Activated naive CD8-positive, alpha-beta T cell treated with anti-CD3 and anti-CD28 coated beads, Interleukin-2, amount 50 U/mL, for 24 hours (primary cell): ENCODE measurements around the gene DPP9.

Source experiments
- ATAC-seq: fragments of 150-1000 bp; cut with Tn5 transposase; one replicate; pipeline ENCODE4 v1.10.0; 2021
- DNase-seq: peaks from one replicate; pipeline ENCODE4 v3.0.0; 2021
- H3K27ac Mint-ChIP-seq: one replicate; pipeline ENCODE4 v1.8.0; 2021; ENCODE audit warnings: mild to moderate bottlenecking, mixed read lengths
- H3K27me3 Mint-ChIP-seq: one replicate; pipeline ENCODE4 v1.8.0; 2021; ENCODE audit warnings: mixed read lengths
- H3K36me3 Mint-ChIP-seq: one replicate; pipeline ENCODE4 v1.8.0; 2021; ENCODE audit warnings: low read depth, mixed read lengths
- H3K4me1 Mint-ChIP-seq: one replicate; pipeline ENCODE4 v1.8.0; 2021; ENCODE audit warnings: mixed read lengths
- H3K4me3 Mint-ChIP-seq: one replicate; pipeline ENCODE4 v1.8.0; 2021; ENCODE audit warnings: mild to moderate bottlenecking, moderate library complexity, mixed read lengths
- H3K9me3 Mint-ChIP-seq: one replicate; pipeline ENCODE4 v1.8.0; 2021; ENCODE audit warnings: mixed read lengths

Gene DPP9

GRCh38 chr19:4723595-4724514 is at the start of gene DPP9:
Gene DPP9, minus strand, starts transcription at chr19:4723842. Its CDS starts 3,936 bp downstream, at chr19:4719906.
- peaks cover 8% of the 10 kb centered on the region for H3K27me3 Mint-ChIP-seq
- H3K27ac Mint-ChIP-seq, result peak within 1 kb of the TSS; percentile 94
- peak within 1 kb of the TSS; percentile 96 for H3K4me3 Mint-ChIP-seq
- peak; percentile 95 for DNase-seq
- no peaks in the 10 kb centered on the region for H3K9me3 Mint-ChIP-seq
- peaks cover 14% of the 10 kb centered on the region for H3K36me3 Mint-ChIP-seq
- peak; percentile 96 for ATAC-seq
- peaks cover 41% of the 10 kb centered on the region for H3K4me1 Mint-ChIP-seq

GRCh38 chr19:4773047-4773640 is 49.5 kb upstream of the DPP9 start:
- no peaks in the 10 kb centered on the region for H3K36me3 Mint-ChIP-seq
- H3K4me1 Mint-ChIP-seq, result peaks cover 2% of the 10 kb centered on the region
- ATAC-seq, result no peak
- DNase-seq, result no peak
- no peak overlapping the region for H3K4me3 Mint-ChIP-seq
- no peak overlapping the region for H3K27ac Mint-ChIP-seq
- no peaks in the 10 kb centered on the region for H3K9me3 Mint-ChIP-seq
- peaks cover 17% of the 10 kb centered on the region for H3K27me3 Mint-ChIP-seq

GRCh38 chr19:4772566-4772965 is 48.9 kb upstream of the DPP9 start:
- H3K27me3 Mint-ChIP-seq, result peaks cover 19% of the 10 kb centered on the region
- ATAC-seq, result no peak
- DNase-seq, result no peak
- no peaks in the 10 kb centered on the region for H3K9me3 Mint-ChIP-seq
- H3K4me1 Mint-ChIP-seq, result peaks cover 2% of the 10 kb centered on the region
- H3K36me3 Mint-ChIP-seq, result no peaks in the 10 kb centered on the region
- H3K27ac Mint-ChIP-seq, result no peak overlapping the region
- no peak overlapping the region for H3K4me3 Mint-ChIP-seq

GRCh38 chr19:4768934-4769777 is 45.5 kb upstream of the DPP9 start:
- Mint-ChIP-seq H3K9me3 (no peaks in the 10 kb centered on the region), H3K4me1 (peaks cover 2% of the 10 kb centered on the region), H3K4me3 (no peak overlapping the region), H3K27me3 (peaks cover 22% of the 10 kb centered on the region), H3K27ac (no peak overlapping the region), H3K36me3 (no peaks in the 10 kb centered on the region)
- ATAC-seq (peak; percentile 33), DNase-seq (peak; percentile 83)

GRCh38 chr19:4764393-4764660 is 40.7 kb upstream of the DPP9 start:
- no peak for DNase-seq
- Mint-ChIP-seq H3K4me3 (no peak overlapping the region), H3K4me1 (peaks cover 6% of the 10 kb centered on the region), H3K27ac (no peak overlapping the region), H3K36me3 (no peaks in the 10 kb centered on the region), H3K27me3 (peaks cover 48% of the 10 kb centered on the region), H3K9me3 (no peaks in the 10 kb centered on the region)
- ATAC-seq, result no peak

GRCh38 chr19:4763021-4763420 is 39.4 kb upstream of the DPP9 start:
- H3K27ac Mint-ChIP-seq, result no peak overlapping the region

GRCh38 chr19:4760285-4760650 is 36.6 kb upstream of the DPP9 start:
- Mint-ChIP-seq H3K27me3 (peaks cover 57% of the 10 kb centered on the region), H3K36me3 (no peaks in the 10 kb centered on the region), H3K9me3 (no peaks in the 10 kb centered on the region), H3K4me1 (peaks cover 6% of the 10 kb centered on the region), H3K4me3 (peak overlapping the region; percentile 59), H3K27ac (no peak overlapping the region)
- DNase-seq (no peak), ATAC-seq (no peak)

More at GRCh38 chr19:4763021-4763420, 39.4 kb upstream of the DPP9 start:
- peaks cover 55% of the 10 kb centered on the region for H3K27me3 Mint-ChIP-seq
- H3K4me1 Mint-ChIP-seq, result peaks cover 6% of the 10 kb centered on the region
- H3K36me3 Mint-ChIP-seq, result no peaks in the 10 kb centered on the region
- DNase-seq, result no peak
- no peaks in the 10 kb centered on the region for H3K9me3 Mint-ChIP-seq
- no peak overlapping the region for H3K4me3 Mint-ChIP-seq
- no peak for ATAC-seq

GRCh38 chr19:4759388-4760284 is 36.0 kb upstream of the DPP9 start:
- peaks cover 56% of the 10 kb centered on the region for H3K27me3 Mint-ChIP-seq
- DNase-seq (peak; percentile 72), ATAC-seq (peak; percentile 70)
- H3K36me3 Mint-ChIP-seq, result no peaks in the 10 kb centered on the region
- peaks cover 6% of the 10 kb centered on the region for H3K4me1 Mint-ChIP-seq
- H3K27ac Mint-ChIP-seq, result no peak overlapping the region
- H3K4me3 Mint-ChIP-seq, result peak overlapping the region; percentile 17
- no peaks in the 10 kb centered on the region for H3K9me3 Mint-ChIP-seq

- peaks cover 6% of the 10 kb centered on the region for H3K4me1 Mint-ChIP-seq
- no peaks in the 10 kb centered on the region for H3K9me3 Mint-ChIP-seq
- peaks cover 53% of the 10 kb centered on the region for H3K27me3 Mint-ChIP-seq
- ATAC-seq (no peak), DNase-seq (no peak)
- H3K27ac Mint-ChIP-seq, result no peak overlapping the region
- no peaks in the 10 kb centered on the region for H3K36me3 Mint-ChIP-seq
- H3K4me3 Mint-ChIP-seq, result no peak overlapping the region
Measured at GRCh38 chr19:4758659-4759058, 35.0 kb upstream of the DPP9 start.

- Mint-ChIP-seq H3K27ac (no peak overlapping the region), H3K4me3 (no peak overlapping the region), H3K36me3 (no peaks in the 10 kb centered on the region), H3K27me3 (peaks cover 50% of the 10 kb centered on the region), H3K9me3 (no peaks in the 10 kb centered on the region), H3K4me1 (peaks cover 6% of the 10 kb centered on the region)
- DNase-seq (no peak), ATAC-seq (no peak)
Measured at GRCh38 chr19:4758082-4758481, 34.4 kb upstream of the DPP9 start.

- DNase-seq (no peak), ATAC-seq (no peak)
- peaks cover 30% of the 10 kb centered on the region for H3K27me3 Mint-ChIP-seq
- no peak overlapping the region for H3K27ac Mint-ChIP-seq
- no peaks in the 10 kb centered on the region for H3K36me3 Mint-ChIP-seq
- peaks cover 3% of the 10 kb centered on the region for H3K4me1 Mint-ChIP-seq
- no peak overlapping the region for H3K4me3 Mint-ChIP-seq
- no peaks in the 10 kb centered on the region for H3K9me3 Mint-ChIP-seq
Measured at GRCh38 chr19:4755459-4755858, 31.8 kb upstream of the DPP9 start.

GRCh38 chr19:4754248-4754647 is 30.6 kb upstream of the DPP9 start:
- Mint-ChIP-seq H3K4me1 (no peaks in the 10 kb centered on the region), H3K36me3 (no peaks in the 10 kb centered on the region), H3K27ac (no peak overlapping the region), H3K4me3 (no peak overlapping the region), H3K27me3 (peaks cover 25% of the 10 kb centered on the region), H3K9me3 (no peaks in the 10 kb centered on the region)
- DNase-seq (no peak), ATAC-seq (no peak)

- Mint-ChIP-seq H3K27me3 (peaks cover 18% of the 10 kb centered on the region), H3K9me3 (no peaks in the 10 kb centered on the region), H3K27ac (no peak overlapping the region), H3K36me3 (no peaks in the 10 kb centered on the region), H3K4me1 (no peaks in the 10 kb centered on the region), H3K4me3 (no peak overlapping the region)
- ATAC-seq, result no peak
- no peak for DNase-seq
Measured at GRCh38 chr19:4749870-4750590, 26.4 kb upstream of the DPP9 start.
